Keratinocyte (primary cell): ENCODE results near the gene SMC3. TPM values are rescaled to one million over a fixed set of nuclear protein-coding genes. Genes with fewer than 3 reads are reported as not detected.

Source experiments
- DNase-seq: peaks from one replicate; pipeline ENCODE4 v3.0.0-alpha.2; 2011; ENCODE audit warnings: low read depth, missing footprints, low spot score
- FAIRE-seq: peaks from 2 replicates; lab custom pipeline; 2011; peaks lifted over from hg19 to GRCh38; lab: Jason Lieb, UNC
- H2AFZ ChIP-seq: 2 replicates; pipeline ENCODE4 v1.6.0; 2012; ENCODE audit warnings: low read length, control low read depth, inconsistent platforms; ENCODE audit not compliant: control insufficient read depth
- H3K27ac ChIP-seq: 2 replicates; pipeline ENCODE4 v1.5.1; 2011; ENCODE audit warnings: low read length; ENCODE audit not compliant: control insufficient read depth, insufficient read depth
- H3K27me3 ChIP-seq: 3 replicates; pipeline ENCODE4 v1.6.0; 2011; ENCODE audit warnings: low read length; ENCODE audit not compliant: control insufficient read depth, insufficient read depth; ENCODE audit errors: extremely low read depth
- H3K36me3 ChIP-seq, 2 experiments: 2 replicates in 1 of 2; 3 replicates in 1 of 2; pipeline ENCODE4 v1.5.1; 2011; ENCODE audit warnings: low read length in 2 of 2, mild to moderate bottlenecking in 1 of 2; ENCODE audit not compliant: control insufficient read depth in 2 of 2, insufficient read depth in 2 of 2; ENCODE audit errors: extremely low read depth in 1 of 2
- H3K4me1 ChIP-seq: 3 replicates; pipeline ENCODE4 v1.5.1; 2011; ENCODE audit warnings: low read length; ENCODE audit not compliant: control insufficient read depth, insufficient read depth; ENCODE audit errors: extremely low read depth
- H3K4me2 ChIP-seq: 3 replicates; pipeline ENCODE4 v1.6.0; 2011; ENCODE audit warnings: low read depth, low read length; ENCODE audit not compliant: control insufficient read depth, insufficient read depth; ENCODE audit errors: extremely low read depth
- H3K4me3 ChIP-seq, 3 experiments: fragments of 200-600 bp in 1 of 3; sonication (generic) in 1 of 3; 2 replicates in 2 of 3; 3 replicates in 1 of 3; pipeline ENCODE4 v1.5.1; 2011 to 2016; ENCODE audit warnings: low read length in 3 of 3, mild to moderate bottlenecking in 3 of 3, control low read depth in 2 of 3, inconsistent platforms in 1 of 3, low read depth in 1 of 3, mixed read lengths in 1 of 3, mixed run types in 1 of 3, moderate library complexity in 1 of 3; ENCODE audit not compliant: control insufficient read depth in 2 of 3, insufficient read depth in 2 of 3; ENCODE audit errors: extremely low read depth in 1 of 3
- H3K79me2 ChIP-seq: 2 replicates; pipeline ENCODE4 v1.6.0; 2012; ENCODE audit warnings: low read length; ENCODE audit not compliant: control insufficient read depth, insufficient read depth
- H3K9ac ChIP-seq: 3 replicates; pipeline ENCODE4 v1.6.0; 2011; ENCODE audit warnings: low read length; ENCODE audit not compliant: control insufficient read depth, insufficient read depth; ENCODE audit errors: extremely low read depth
- H3K9me1 ChIP-seq: 3 replicates; pipeline ENCODE4 v1.6.0; 2011; ENCODE audit warnings: low read length; ENCODE audit not compliant: control insufficient read depth, insufficient read depth; ENCODE audit errors: extremely low read depth
- H3K9me3 ChIP-seq: 2 replicates; pipeline ENCODE4 v1.5.1; 2012; ENCODE audit warnings: low read depth, low read length; ENCODE audit not compliant: control insufficient read depth
- H4K20me1 ChIP-seq: 3 replicates; pipeline ENCODE4 v1.6.0; 2011; ENCODE audit warnings: low read length; ENCODE audit not compliant: control insufficient read depth, insufficient read depth; ENCODE audit errors: extremely low read depth
- CTCF ChIP-seq, 3 experiments: IDR thresholded peaks in 1 of 3; conservative IDR thresholded peaks in 1 of 3; optimal IDR thresholded peaks in 1 of 3; 2 replicates in 2 of 3; 3 replicates in 1 of 3; pipeline versions ENCODE3 to v1.5.1; 2011; ENCODE audit warnings: low read length in 3 of 3, mild to moderate bottlenecking in 3 of 3, moderate library complexity in 2 of 3, control low read depth in 1 of 3, inconsistent platforms in 1 of 3; ENCODE audit not compliant: insufficient read depth in 2 of 3; ENCODE audit errors: extremely low read depth in 1 of 3
- EZH2 ChIP-seq: IDR thresholded peaks from one replicate; pipeline ENCODE4 v1.6.1; 2012; ENCODE audit warnings: inconsistent platforms, mild to moderate bottlenecking, low read length, moderate library complexity
- dilution Hi-C: fragments of 300-500 bp; cut with MboI; formaldehyde crosslinking; loops from one replicate; pipeline ENCODE4 v1.7.0; 2020; ENCODE audit warnings: low sequenced_read_pairs; ENCODE audit not compliant: extremely low pct_ligation_motif_present
- polyA plus RNA-seq, 5 experiments: library from polyadenylated mRNA; depleted of rRNA in 3 of 5; stranded (reverse) in 3 of 5; stranded (forward) in 1 of 5; unstranded in 1 of 5; fragments of >200 nt; gene quantifications; 1 replicate in 1 of 5; 2 replicates in 3 of 5; 3 replicates in 1 of 5; pipeline versions ENCODE4 v1.2.1 to v1.2.3, GENCODE V29; 2011 to 2012; ENCODE audit warnings: missing spikeins in 2 of 5, low read depth in 1 of 5, low replicate concordance in 1 of 5

SMC3 gene
- polyA plus RNA-seq, 1 donor (not counting 4 experiments of a cell fraction or from before 2014, with no cell fraction given), result 16.3 TPM

- Histone ChIP-seq H3K4me3 (peak overlapping the region in 2 of 3 experiments; percentile 89 to 90), H4K20me1 (no peaks in the 10 kb centered on the region), H3K36me3 (peaks cover 3% of the 10 kb centered on the region in 2 experiments), H3K9me3 (no peaks in the 10 kb centered on the region), H3K27ac (no peak overlapping the region), H3K9ac (peak overlapping the region; percentile 95), H3K79me2 (peaks cover 56% of the 10 kb centered on the region), H3K4me1 (peaks cover 10% of the 10 kb centered on the region), H3K9me1 (no peaks in the 10 kb centered on the region), H3K4me2 (peak overlapping the region; percentile 94), H3K27me3 (no peaks in the 10 kb centered on the region), H2AFZ (no peak overlapping the region)
- DNase-seq (no peak), FAIRE-seq (no peak)
- TF ChIP-seq EZH2 (no peak), CTCF (optimal IDR thresholded peaks at IDR 0.05 in 1 of 3, IDR thresholded peaks at IDR 0.05 in 1 of 3, conservative IDR thresholded peaks at IDR 0.05 in 1 of 3; ENCODE audit: extremely low read depth in 1 of 3, insufficient read depth in 2 of 3, low read length in 3 of 3) (no peak)
- dilution Hi-C loops, result loop anchor here (25.0 kb wide), 1 partner anchor 257 kb away; the partner anchor contains the start of gene SMNDC1
Measured at GRCh38 chr10:110569122-110569521, 1.6 kb downstream of the SMC3 start.

GRCh38 chr10:110569736-110570135 lies 2.2 kb downstream of the SMC3 start:
- H3K9me3 ChIP-seq, result no peaks in the 10 kb centered on the region
- H3K9ac ChIP-seq, result no peak overlapping the region
- H3K79me2 ChIP-seq, result peaks cover 62% of the 10 kb centered on the region
- H2AFZ ChIP-seq, result no peak overlapping the region
- H3K27me3 ChIP-seq, result no peaks in the 10 kb centered on the region
- no peaks in the 10 kb centered on the region for H4K20me1 ChIP-seq
- dilution Hi-C loops, result loop anchor here (25.0 kb wide), 1 partner anchor 257 kb away; the partner anchor contains the start of gene SMNDC1
- H3K9me1 ChIP-seq, result no peaks in the 10 kb centered on the region
- no peak overlapping the region for H3K4me3 ChIP-seq
- DNase-seq, result no peak
- no peak for FAIRE-seq
- no peak overlapping the region for H3K27ac ChIP-seq
- TF ChIP-seq EZH2, result no peak
- TF ChIP-seq CTCF (optimal IDR thresholded peaks at IDR 0.05 in 1 of 3, IDR thresholded peaks at IDR 0.05 in 1 of 3, conservative IDR thresholded peaks at IDR 0.05 in 1 of 3; ENCODE audit: extremely low read depth in 1 of 3, insufficient read depth in 2 of 3, low read length in 3 of 3), result no peak
- H3K4me2 ChIP-seq, result peak overlapping the region; percentile 31
- H3K4me1 ChIP-seq, result peaks cover 10% of the 10 kb centered on the region
- peaks cover 3 to 6% of the 10 kb centered on the region in 2 experiments for H3K36me3 ChIP-seq
